ENCODE results near the gene ITCH.

Gene ITCH

GRCh38 chr20:34433391-34433790 is 70.3 kb downstream of the ITCH start:
- H3K4me2 ChIP-seq (ENCODE audit: insufficient read depth, low read length, poor library complexity, severe bottlenecking) = no peak overlapping the region

GRCh38 chr20:34435589-34435988 is 72.5 kb downstream of the ITCH start:
- Histone ChIP-seq H3K23ac (ENCODE audit: low read depth, low read length, poor library complexity) (no peak overlapping the region), H3K36me3 (replicated peaks in 1 of 2; ENCODE audit: control insufficient read depth in 2 of 2, insufficient read depth in 2 of 2, low read length in 2 of 2) (peaks cover 4 to 69% of the 10 kb centered on the region in 2 donors), H2BK5ac (ENCODE audit: low read length) (no peak overlapping the region), H3K27me3 (ENCODE audit: control insufficient read depth in 3 of 3, insufficient read depth in 3 of 3, low read depth in 1 of 3, low read length in 3 of 3) (no peaks in the 10 kb centered on the region), H3K4me1 (ENCODE audit: control insufficient read depth in 2 of 2, insufficient read depth in 1 of 2, low read depth in 1 of 2, low read length in 2 of 2) (no peaks in the 10 kb centered on the region), H2AFZ (ENCODE audit: low read length) (no peak overlapping the region), H4K91ac (ENCODE audit: low read depth, low read length, poor library complexity) (no peak overlapping the region), H3K4me2 (ENCODE audit: insufficient read depth, low read length, poor library complexity, severe bottlenecking) (no peak overlapping the region), H3K79me1 (ENCODE audit: low read depth, low read length) (no peaks in the 10 kb centered on the region), H3K14ac (ENCODE audit: low read length) (no peak overlapping the region), H3K4me3 (ENCODE audit: low read length in 2 of 2) (no peak overlapping the region), H2BK15ac (ENCODE audit: low read length) (no peak overlapping the region), H2BK120ac (ENCODE audit: low read depth, low read length) (no peak overlapping the region), H2AK5ac (ENCODE audit: low read depth, low read length) (no peak overlapping the region), H3K27ac (replicated peaks; ENCODE audit: low read length) (no peak overlapping the region), H4K8ac (ENCODE audit: low read depth, low read length) (no peak overlapping the region), H3K18ac (ENCODE audit: low read length) (no peak overlapping the region), H3K9me3 (replicated peaks in 1 of 2; ENCODE audit: control insufficient read depth in 2 of 2, insufficient read depth in 1 of 2, low read depth in 1 of 2, low read length in 2 of 2) (no peaks in the 10 kb centered on the region), H3K9ac (ENCODE audit: low read depth, low read length, poor library complexity) (no peak overlapping the region), H3K4ac (ENCODE audit: low read length) (no peak overlapping the region), H2BK12ac (ENCODE audit: low read length) (no peak overlapping the region)
- no peak for DNase-seq (ENCODE audit: low spot score)
- WGBS, 2 donors (ENCODE audit: extremely low coverage in 2 of 2, insufficient read length in 2 of 2, insufficient replicate concordance in 1 of 2) = no CpG with 5 or more reads among the region's 1 CpG

More at GRCh38 chr20:34433391-34433790, 70.3 kb downstream of the ITCH start:
- H3K27ac ChIP-seq (replicated peaks; ENCODE audit: low read length) = no peak overlapping the region
- H2BK12ac ChIP-seq (ENCODE audit: low read length) = no peak overlapping the region
- peaks cover 2 to 69% of the 10 kb centered on the region in 2 donors for H3K36me3 ChIP-seq (replicated peaks in 1 of 2; ENCODE audit: control insufficient read depth in 2 of 2, insufficient read depth in 2 of 2, low read length in 2 of 2)
- H2BK5ac ChIP-seq (ENCODE audit: low read length) = no peak overlapping the region
- no peak overlapping the region for H2BK15ac ChIP-seq (ENCODE audit: low read length)
- H3K23ac ChIP-seq (ENCODE audit: low read depth, low read length, poor library complexity) = no peak overlapping the region
- H4K8ac ChIP-seq (ENCODE audit: low read depth, low read length) = no peak overlapping the region
- no peaks in the 10 kb centered on the region for H3K9me3 ChIP-seq (replicated peaks in 1 of 2; ENCODE audit: control insufficient read depth in 2 of 2, insufficient read depth in 1 of 2, low read depth in 1 of 2, low read length in 2 of 2)
- DNase-seq (ENCODE audit: low spot score) = no peak
- H4K91ac ChIP-seq (ENCODE audit: low read depth, low read length, poor library complexity) = no peak overlapping the region
- no peak overlapping the region for H3K14ac ChIP-seq (ENCODE audit: low read length)
- H3K27me3 ChIP-seq (ENCODE audit: control insufficient read depth in 3 of 3, insufficient read depth in 3 of 3, low read depth in 1 of 3, low read length in 3 of 3) = no peaks in the 10 kb centered on the region
- H2AK5ac ChIP-seq (ENCODE audit: low read depth, low read length) = no peak overlapping the region
- no peak overlapping the region for H3K9ac ChIP-seq (ENCODE audit: low read depth, low read length, poor library complexity)
- H3K18ac ChIP-seq (ENCODE audit: low read length) = no peak overlapping the region
- H3K4me3 ChIP-seq (ENCODE audit: low read length in 2 of 2) = no peak overlapping the region
- no peak overlapping the region for H2AFZ ChIP-seq (ENCODE audit: low read length)
- H3K4me1 ChIP-seq (ENCODE audit: control insufficient read depth in 2 of 2, insufficient read depth in 1 of 2, low read depth in 1 of 2, low read length in 2 of 2) = no peaks in the 10 kb centered on the region
- no peaks in the 10 kb centered on the region for H3K79me1 ChIP-seq (ENCODE audit: low read depth, low read length)
- no CpG with 5 or more reads among the region's 5 CpGs for WGBS, 2 donors (ENCODE audit: extremely low coverage in 2 of 2, insufficient read length in 2 of 2, insufficient replicate concordance in 1 of 2)
- no peak overlapping the region for H3K4ac ChIP-seq (ENCODE audit: low read length)
- no peak overlapping the region for H2BK120ac ChIP-seq (ENCODE audit: low read depth, low read length)

DNA sequence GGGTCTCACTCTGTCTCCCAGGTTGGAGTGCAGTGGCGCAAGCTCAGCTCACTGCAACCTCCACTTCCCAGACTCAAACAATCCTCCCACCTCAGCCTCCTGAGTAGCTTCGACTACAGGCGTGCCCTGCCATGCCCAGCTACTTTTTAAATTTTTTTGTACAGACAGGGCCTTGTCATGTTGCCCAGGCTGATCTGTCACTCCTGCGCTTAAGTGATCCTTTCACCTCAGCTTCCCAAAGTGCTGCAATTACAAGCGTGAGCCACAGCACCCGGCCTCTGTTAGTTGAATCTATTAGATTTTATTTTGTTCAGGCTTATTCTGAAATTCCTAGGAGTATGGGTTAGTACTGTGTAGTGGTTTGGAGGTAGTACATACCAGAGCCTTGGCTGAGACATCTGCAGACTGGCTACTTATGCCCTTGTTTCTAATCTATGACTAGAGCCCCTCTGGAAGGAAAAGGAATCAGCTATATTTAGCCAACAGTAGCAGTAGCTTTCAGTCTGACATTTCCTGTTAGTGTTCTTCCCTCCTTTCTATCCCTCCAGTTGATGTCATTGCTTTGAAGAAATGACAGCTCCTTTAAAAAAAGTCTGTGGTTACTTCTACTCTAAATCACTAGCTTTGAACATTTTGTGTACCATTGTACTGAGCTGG is 74.4 kb downstream of the ITCH start:
- DNase-seq (ENCODE audit: low spot score) = no peak
- no peak overlapping the region for H3K27ac ChIP-seq (replicated peaks; ENCODE audit: low read length)
- no peaks in the 10 kb centered on the region for H3K9me3 ChIP-seq (replicated peaks in 1 of 2; ENCODE audit: control insufficient read depth in 2 of 2, insufficient read depth in 1 of 2, low read depth in 1 of 2, low read length in 2 of 2)
- no peak overlapping the region for H4K8ac ChIP-seq (ENCODE audit: low read depth, low read length)
- no peak overlapping the region for H2BK12ac ChIP-seq (ENCODE audit: low read length)
- no peak overlapping the region for H3K4me2 ChIP-seq (ENCODE audit: insufficient read depth, low read length, poor library complexity, severe bottlenecking)
- H3K18ac ChIP-seq (ENCODE audit: low read length) = no peak overlapping the region
- H3K79me1 ChIP-seq (ENCODE audit: low read depth, low read length) = no peaks in the 10 kb centered on the region
- H2AK5ac ChIP-seq (ENCODE audit: low read depth, low read length) = no peak overlapping the region
- WGBS, 2 donors (ENCODE audit: extremely low coverage in 2 of 2, insufficient read length in 2 of 2, insufficient replicate concordance in 1 of 2) = no CpG with 5 or more reads among the region's 6 CpGs
- no peaks in the 10 kb centered on the region for H3K27me3 ChIP-seq (ENCODE audit: control insufficient read depth in 3 of 3, insufficient read depth in 3 of 3, low read depth in 1 of 3, low read length in 3 of 3)
- H2AFZ ChIP-seq (ENCODE audit: low read length) = no peak overlapping the region
- H4K91ac ChIP-seq (ENCODE audit: low read depth, low read length, poor library complexity) = no peak overlapping the region
- peaks cover 5 to 76% of the 10 kb centered on the region in 2 donors for H3K36me3 ChIP-seq (replicated peaks in 1 of 2; ENCODE audit: control insufficient read depth in 2 of 2, insufficient read depth in 2 of 2, low read length in 2 of 2)
- H2BK120ac ChIP-seq (ENCODE audit: low read depth, low read length) = no peak overlapping the region
- H2BK5ac ChIP-seq (ENCODE audit: low read length) = no peak overlapping the region
- no peak overlapping the region for H2BK15ac ChIP-seq (ENCODE audit: low read length)
- no peak overlapping the region for H3K14ac ChIP-seq (ENCODE audit: low read length)
- H3K4me3 ChIP-seq (ENCODE audit: low read length in 2 of 2) = no peak overlapping the region
- H3K4ac ChIP-seq (ENCODE audit: low read length) = no peak overlapping the region
- no peak overlapping the region for H3K9ac ChIP-seq (ENCODE audit: low read depth, low read length, poor library complexity)
- no peak overlapping the region for H3K23ac ChIP-seq (ENCODE audit: low read depth, low read length, poor library complexity)
- no peaks in the 10 kb centered on the region for H3K4me1 ChIP-seq (ENCODE audit: control insufficient read depth in 2 of 2, insufficient read depth in 1 of 2, low read depth in 1 of 2, low read length in 2 of 2)

- Histone ChIP-seq H2AFZ (ENCODE audit: low read length) (no peak overlapping the region), H3K27me3 (ENCODE audit: control insufficient read depth in 3 of 3, insufficient read depth in 3 of 3, low read depth in 1 of 3, low read length in 3 of 3) (no peaks in the 10 kb centered on the region), H3K4me3 (ENCODE audit: low read length in 2 of 2) (no peak overlapping the region), H2AK5ac (ENCODE audit: low read depth, low read length) (no peak overlapping the region), H4K8ac (ENCODE audit: low read depth, low read length) (no peak overlapping the region), H2BK120ac (ENCODE audit: low read depth, low read length) (no peak overlapping the region), H3K9me3 (replicated peaks in 1 of 2; ENCODE audit: control insufficient read depth in 2 of 2, insufficient read depth in 1 of 2, low read depth in 1 of 2, low read length in 2 of 2) (no peaks in the 10 kb centered on the region), H4K91ac (ENCODE audit: low read depth, low read length, poor library complexity) (no peak overlapping the region), H2BK12ac (ENCODE audit: low read length) (no peak overlapping the region), H3K4me1 (ENCODE audit: control insufficient read depth in 2 of 2, insufficient read depth in 1 of 2, low read depth in 1 of 2, low read length in 2 of 2) (no peaks in the 10 kb centered on the region), H3K79me1 (ENCODE audit: low read depth, low read length) (no peaks in the 10 kb centered on the region), H3K23ac (ENCODE audit: low read depth, low read length, poor library complexity) (no peak overlapping the region), H2BK15ac (ENCODE audit: low read length) (no peak overlapping the region), H3K9ac (ENCODE audit: low read depth, low read length, poor library complexity) (no peak overlapping the region), H3K27ac (replicated peaks; ENCODE audit: low read length) (no peak overlapping the region), H3K18ac (ENCODE audit: low read length) (no peak overlapping the region), H3K14ac (ENCODE audit: low read length) (no peak overlapping the region), H3K36me3 (replicated peaks in 1 of 2; ENCODE audit: control insufficient read depth in 2 of 2, insufficient read depth in 2 of 2, low read length in 2 of 2) (peaks cover 11 to 81% of the 10 kb centered on the region in 2 donors), H3K4me2 (ENCODE audit: insufficient read depth, low read length, poor library complexity, severe bottlenecking) (no peak overlapping the region), H2BK5ac (ENCODE audit: low read length) (no peak overlapping the region), H3K4ac (ENCODE audit: low read length) (no peak overlapping the region)
- DNase-seq (ENCODE audit: low spot score) = no peak
- no CpG with 5 or more reads among the region's 5 CpGs for WGBS, 2 donors (ENCODE audit: extremely low coverage in 2 of 2, insufficient read length in 2 of 2, insufficient replicate concordance in 1 of 2)
These were observed 76.1 kb downstream of the ITCH start for GRCh38 chr20:34439168-34439567.
